IPS DF 4.7 (cell line): ENCODE measurements around the gene CCDC171.

Experiments used
- DNase-seq: peaks from one replicate; pipeline ENCODE4 v3.0.0-alpha.2; 2013; ENCODE audit warnings: low spot score; ENCODE audit errors: extremely low read depth

The CCDC171 gene

GRCh38 chr9:15867334-15867733 is 314.5 kb downstream of the CCDC171 start:
- no peak for DNase-seq

- DNase-seq, result no peak
These were observed 315.1 kb downstream of the CCDC171 start for GRCh38 chr9:15867988-15868387.

- peak; percentile 5 for DNase-seq
These were observed 320.8 kb downstream of the CCDC171 start for GRCh38 chr9:15873573-15874177.

GRCh38 chr9:15882328-15882727 is 329.5 kb downstream of the CCDC171 start:
- no peak for DNase-seq

GRCh38 chr9:15882883-15883282 is 330.0 kb downstream of the CCDC171 start:
- no peak for DNase-seq

- DNase-seq, result no peak
These were observed 332.6 kb downstream of the CCDC171 start for GRCh38 chr9:15885464-15885863.

- no peak for DNase-seq
These were observed 336.7 kb downstream of the CCDC171 start for GRCh38 chr9:15889555-15889954.

- DNase-seq, result no peak
These were observed 348.7 kb downstream of the CCDC171 start for GRCh38 chr9:15901572-15901971.

GRCh38 chr9:15909297-15909696 is 356.5 kb downstream of the CCDC171 start:
- DNase-seq, result no peak

GRCh38 chr9:15915711-15916110 is 362.9 kb downstream of the CCDC171 start:
- no peak for DNase-seq

GRCh38 chr9:15927161-15927560 is 374.3 kb downstream of the CCDC171 start:
- no peak for DNase-seq

- no peak for DNase-seq
These were observed 382.9 kb downstream of the CCDC171 start for GRCh38 chr9:15935661-15936305.

GRCh38 chr9:15936306-15936921 is 383.6 kb downstream of the CCDC171 start:
- DNase-seq, result no peak

GRCh38 chr9:15942831-15943424 is 390.1 kb downstream of the CCDC171 start:
- DNase-seq, result no peak

GRCh38 chr9:15944341-15944740 is 391.5 kb downstream of the CCDC171 start:
- DNase-seq, result no peak

GRCh38 chr9:15959663-15960062 is 406.8 kb downstream of the CCDC171 start:
- no peak for DNase-seq

GRCh38 chr9:15961217-15961616 is 408.4 kb downstream of the CCDC171 start:
- no peak for DNase-seq

- no peak for DNase-seq
These were observed 412.5 kb downstream of the CCDC171 start for GRCh38 chr9:15965246-15965745.

- no peak for DNase-seq
These were observed 413.6 kb downstream of the CCDC171 start for GRCh38 chr9:15966471-15966870.

GRCh38 chr9:15967068-15967467 is 414.2 kb downstream of the CCDC171 start:
- DNase-seq, result no peak

GRCh38 chr9:15972760-15973159 is 419.9 kb downstream of the CCDC171 start:
- no peak for DNase-seq

- no peak for DNase-seq
These were observed 422.4 kb downstream of the CCDC171 start for GRCh38 chr9:15975101-15975778.
